SHP77 (cell line): Measurements from ENCODE around the gene ALG1.

Experiments
- DNase-seq, 2 experiments: peaks; one replicate each; lab custom pipeline; 2025; lab: John Stamatoyannopoulos, UW

ALG1 gene, protein sequence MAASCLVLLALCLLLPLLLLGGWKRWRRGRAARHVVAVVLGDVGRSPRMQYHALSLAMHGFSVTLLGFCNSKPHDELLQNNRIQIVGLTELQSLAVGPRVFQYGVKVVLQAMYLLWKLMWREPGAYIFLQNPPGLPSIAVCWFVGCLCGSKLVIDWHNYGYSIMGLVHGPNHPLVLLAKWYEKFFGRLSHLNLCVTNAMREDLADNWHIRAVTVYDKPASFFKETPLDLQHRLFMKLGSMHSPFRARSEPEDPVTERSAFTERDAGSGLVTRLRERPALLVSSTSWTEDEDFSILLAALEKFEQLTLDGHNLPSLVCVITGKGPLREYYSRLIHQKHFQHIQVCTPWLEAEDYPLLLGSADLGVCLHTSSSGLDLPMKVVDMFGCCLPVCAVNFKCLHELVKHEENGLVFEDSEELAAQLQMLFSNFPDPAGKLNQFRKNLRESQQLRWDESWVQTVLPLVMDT

DNA sequence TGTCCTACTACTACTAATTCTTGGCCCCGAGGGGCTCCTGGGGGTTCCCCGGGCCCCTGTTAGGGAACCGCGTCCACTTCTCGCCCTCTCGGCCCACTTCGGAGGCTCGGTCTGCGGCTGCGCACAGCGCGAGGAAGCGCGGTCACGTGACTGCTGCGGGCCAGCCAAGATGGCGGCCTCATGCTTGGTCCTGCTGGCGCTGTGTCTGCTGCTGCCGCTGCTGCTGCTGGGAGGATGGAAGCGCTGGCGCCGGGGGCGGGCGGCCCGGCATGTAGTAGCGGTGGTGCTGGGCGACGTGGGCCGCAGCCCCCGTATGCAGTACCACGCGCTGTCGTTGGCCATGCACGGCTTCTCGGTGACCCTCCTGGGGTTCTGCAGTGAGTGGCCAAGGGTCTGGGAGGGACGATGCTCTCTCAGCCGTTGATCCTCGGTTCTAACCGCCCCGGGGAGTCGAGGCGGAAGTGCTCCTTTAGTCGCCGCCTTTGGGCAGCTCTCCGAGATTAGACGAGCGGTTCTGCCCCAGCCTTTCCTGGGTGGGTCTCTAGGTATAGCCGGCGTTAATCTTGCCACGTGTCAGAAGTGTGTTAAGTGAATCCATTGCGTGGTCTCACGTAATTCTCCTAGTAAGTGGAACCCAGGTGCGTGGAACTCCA is at the start of gene ALG1:
TSS of gene ALG1 (plus strand) at position 163 of the 653 bp plus-strand sequence. CDS start at position 170, 7 bp downstream.
- DNase-seq = peak; percentile 48 to 84

DNA sequence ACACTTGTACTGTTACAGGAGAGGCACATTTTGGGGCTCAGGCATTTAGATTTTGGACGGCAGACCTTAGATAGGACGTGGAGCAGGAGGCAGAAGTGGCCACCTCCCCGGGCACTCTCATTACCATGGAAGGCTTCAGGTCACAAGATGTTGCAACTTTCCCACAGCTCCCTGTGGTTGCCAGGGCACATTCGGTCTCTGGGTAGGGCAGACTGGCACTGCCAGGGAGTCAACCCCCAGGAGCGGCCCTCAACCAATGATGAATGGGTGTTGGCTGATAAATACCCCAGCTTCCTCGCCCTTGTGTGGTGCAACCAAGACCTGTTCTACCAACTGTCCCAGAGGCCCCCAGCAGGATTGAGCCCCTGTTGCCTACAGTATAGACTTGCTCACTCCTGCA is 49.1 kb upstream of the ALG1 start:
- DNase-seq = no peak

DNA sequence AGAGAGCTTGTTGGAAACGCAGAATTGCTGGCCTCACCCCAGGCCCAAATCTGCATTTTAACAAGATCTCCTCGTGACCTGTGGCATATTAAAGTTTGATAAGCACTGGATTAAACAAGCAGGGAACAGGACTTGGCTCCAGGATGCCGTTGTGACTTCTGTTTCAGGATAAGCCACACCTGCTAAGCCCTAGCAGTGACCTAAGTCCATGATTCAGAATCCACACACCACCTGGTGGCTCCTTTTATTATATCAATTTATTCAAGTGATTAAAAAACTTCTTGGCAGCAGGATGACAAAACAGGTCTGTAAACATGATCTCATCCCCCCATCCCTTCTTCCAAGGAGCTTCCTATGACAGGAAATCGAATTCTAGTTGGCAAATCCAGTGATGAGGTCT is 47.0 kb upstream of the ALG1 start:
- peak; percentile 37 to 55 for DNase-seq

DNA sequence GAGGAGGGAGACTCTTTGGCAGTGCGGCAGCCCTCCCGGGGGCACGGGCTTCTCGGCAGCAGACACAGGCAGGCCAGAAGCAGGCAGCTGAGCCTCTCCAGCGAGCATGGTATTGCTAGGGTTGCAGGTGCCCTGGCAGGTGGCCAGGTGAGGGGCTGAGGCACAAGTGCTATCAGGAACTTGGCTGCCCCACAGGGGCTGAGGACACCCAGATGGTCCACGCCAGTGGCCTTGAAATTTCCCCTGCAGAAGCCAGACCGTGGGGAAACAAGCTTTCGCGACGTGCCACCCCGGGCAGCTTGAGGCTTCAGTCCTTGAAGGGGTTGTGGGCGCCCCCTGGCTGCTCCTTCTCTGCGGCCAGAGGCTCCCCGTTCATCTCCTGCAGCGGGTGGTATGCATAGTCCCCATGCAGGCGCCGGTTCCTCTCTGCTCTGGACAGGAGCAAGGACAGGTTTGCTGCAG is 46.4 kb upstream of the ALG1 start:
- DNase-seq = peak; percentile 39 to 71

DNA sequence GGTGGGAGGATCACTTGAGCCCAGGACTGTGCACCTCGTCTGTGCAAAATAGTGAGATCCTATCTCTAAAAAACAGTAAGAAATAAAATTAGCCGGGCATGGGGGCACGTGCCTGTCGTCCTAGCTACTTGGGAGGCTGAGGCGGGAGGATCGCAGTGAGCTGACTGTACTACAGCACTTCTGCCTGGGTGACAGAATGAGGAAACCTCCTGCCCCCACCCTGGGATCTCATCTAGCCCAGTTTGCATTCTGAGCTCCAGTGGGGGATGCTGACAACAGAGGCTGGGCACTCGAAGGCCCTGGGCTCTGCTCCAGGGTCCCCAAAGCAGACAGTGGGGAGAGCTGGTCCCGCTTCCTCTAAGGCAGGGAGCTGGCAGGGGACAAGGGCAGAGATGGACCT is 45.0 kb upstream of the ALG1 start:
- no peak for DNase-seq

DNA sequence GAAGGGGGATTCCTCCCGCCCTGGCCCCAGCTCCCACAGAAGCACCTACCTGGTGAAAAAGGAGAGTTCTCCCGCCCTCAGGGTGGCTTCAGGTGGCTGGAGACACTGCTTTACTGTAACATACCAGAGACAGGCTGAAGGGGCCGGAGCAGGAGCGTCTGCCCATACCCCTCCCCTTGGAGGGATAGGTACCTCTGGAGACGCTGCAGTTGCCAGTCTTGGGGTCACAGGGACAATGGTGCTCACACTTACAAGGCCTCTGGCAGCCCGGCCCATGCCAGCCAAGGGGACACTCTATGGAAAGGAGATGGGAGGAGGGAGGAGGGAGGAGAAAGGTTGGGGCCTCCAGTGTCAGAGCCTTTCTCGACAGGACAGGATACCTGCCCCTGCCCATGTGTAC is 44.6 kb upstream of the ALG1 start:
- DNase-seq = no peak

DNA sequence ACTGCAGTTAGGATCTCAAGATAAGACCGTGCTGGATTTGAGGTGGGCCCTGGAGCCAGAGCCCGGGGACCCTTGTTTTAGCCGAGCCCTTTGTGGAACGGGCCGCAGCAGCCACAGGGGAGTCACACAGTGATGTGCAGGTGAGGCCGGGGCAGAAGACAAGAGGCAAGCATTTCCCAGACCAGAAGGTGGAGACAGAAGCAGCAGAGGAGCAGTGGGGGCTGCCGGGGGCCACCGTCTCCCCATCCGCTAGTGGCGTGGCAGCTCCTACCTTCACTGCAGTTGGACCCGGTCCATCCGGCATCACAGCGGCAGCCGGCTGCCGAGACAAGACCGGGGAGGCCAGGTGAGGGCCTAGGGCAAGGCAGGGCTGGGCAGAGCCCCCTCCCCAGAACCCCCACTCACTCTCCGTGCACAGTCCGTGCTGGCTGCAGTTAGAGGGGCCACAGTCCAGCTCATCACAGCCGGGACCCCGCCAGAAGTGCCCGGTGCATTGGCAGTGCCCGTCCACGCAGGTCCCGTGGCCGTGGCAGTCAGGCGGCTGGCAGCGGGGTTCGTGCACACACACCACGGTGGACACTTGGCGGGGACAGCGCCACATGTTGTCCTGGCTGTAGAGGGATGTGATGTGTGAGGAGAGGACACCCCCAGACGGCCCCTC is 43.9 kb upstream of the ALG1 start:
- no peak for DNase-seq

DNA sequence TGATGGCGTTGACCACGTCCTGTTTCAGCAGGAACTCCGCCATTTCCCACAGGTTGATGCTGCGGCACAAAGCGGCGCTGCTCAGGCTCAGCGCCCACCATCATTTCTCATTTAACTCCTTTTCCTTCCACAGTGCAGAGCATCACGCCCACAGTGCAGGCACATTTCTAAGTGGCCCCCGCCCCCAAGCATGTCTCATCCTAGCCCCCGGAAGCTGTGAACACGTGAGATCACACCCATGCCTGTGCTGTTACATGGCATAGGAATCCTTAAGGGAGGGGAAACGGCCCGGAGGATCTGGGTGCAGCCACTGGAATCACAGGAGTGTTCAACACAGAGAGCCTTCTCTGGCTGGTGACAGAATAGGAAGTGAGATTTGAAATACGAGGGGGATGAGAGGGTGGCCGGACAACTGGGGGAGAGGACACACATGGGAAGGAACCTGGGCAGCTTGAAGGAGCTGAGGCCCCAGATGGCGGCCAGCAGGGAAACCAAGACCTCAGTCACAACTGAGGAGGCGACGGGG is 42.6 kb upstream of the ALG1 start:
- no peak for DNase-seq

DNA sequence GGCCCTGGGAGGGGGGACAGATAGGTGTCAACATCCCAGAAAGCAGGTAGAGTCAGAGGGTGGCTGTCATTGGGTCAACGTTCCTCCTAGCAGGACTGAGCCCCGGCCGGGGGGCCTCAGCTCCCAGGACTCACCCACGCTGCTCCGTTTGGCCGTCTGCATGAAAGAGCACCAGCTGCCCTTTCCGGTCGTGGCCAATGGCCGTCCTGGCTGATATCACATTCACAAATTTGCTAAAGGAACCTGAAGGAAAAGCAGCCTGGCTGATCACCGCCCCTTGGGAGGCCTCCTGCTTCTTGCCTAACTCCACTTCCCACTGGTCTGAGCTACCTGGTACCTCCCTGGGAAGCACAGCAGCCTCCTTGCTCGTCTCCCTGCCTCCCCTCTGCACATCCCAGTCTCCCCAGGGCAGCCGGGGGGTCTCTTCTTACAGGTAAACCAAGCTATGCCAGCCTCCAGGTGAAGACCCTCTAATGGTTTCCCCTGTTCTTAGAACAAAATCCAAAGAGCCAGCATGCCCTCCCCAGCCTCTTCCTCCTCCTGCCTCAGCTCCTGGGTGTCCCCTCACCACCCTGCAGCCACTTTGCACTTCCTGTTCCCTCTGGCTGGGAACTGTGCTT is 41.3 kb upstream of the ALG1 start:
- DNase-seq = no peak

DNA sequence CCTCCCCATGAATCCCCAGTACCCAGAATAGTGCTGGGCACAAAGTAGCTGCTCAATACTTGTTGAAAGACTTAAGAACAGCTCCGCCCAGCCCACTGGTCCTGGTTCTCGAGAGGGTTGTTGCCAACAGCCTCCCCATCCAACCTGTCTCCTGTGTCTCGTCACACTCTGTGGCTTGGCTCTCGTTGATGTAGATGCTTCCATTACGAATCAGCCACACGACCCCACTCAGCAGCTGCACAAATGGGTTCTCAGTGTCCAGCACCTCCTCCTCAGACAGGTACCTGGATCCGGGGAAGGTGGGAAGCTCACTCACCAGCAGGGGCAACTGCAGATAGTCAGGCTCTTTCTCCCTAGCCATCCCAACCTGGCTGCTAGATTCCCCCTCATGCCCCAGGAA is 40.0 kb upstream of the ALG1 start:
- no peak for DNase-seq

DNA sequence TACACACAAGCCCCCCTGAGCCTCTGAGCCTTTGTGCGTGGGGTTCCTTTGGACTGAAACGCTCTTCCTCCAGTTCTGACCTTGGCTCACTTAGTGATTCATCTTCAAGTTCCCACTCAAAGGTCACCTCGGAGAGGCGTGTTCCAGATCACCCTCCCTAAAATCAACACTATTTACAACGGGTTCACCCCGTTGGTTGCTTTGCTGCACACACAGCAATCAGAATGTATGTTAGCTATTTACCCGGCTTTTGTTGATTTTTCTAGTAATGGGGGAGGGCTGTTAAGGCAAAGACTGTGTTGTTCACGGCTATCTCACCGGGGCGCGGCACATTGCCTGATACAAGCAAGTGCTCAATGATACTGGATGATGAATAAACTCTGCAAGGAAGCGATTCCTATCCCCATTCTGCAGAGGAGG is 38.9 kb upstream of the ALG1 start:
- no peak for DNase-seq

DNA sequence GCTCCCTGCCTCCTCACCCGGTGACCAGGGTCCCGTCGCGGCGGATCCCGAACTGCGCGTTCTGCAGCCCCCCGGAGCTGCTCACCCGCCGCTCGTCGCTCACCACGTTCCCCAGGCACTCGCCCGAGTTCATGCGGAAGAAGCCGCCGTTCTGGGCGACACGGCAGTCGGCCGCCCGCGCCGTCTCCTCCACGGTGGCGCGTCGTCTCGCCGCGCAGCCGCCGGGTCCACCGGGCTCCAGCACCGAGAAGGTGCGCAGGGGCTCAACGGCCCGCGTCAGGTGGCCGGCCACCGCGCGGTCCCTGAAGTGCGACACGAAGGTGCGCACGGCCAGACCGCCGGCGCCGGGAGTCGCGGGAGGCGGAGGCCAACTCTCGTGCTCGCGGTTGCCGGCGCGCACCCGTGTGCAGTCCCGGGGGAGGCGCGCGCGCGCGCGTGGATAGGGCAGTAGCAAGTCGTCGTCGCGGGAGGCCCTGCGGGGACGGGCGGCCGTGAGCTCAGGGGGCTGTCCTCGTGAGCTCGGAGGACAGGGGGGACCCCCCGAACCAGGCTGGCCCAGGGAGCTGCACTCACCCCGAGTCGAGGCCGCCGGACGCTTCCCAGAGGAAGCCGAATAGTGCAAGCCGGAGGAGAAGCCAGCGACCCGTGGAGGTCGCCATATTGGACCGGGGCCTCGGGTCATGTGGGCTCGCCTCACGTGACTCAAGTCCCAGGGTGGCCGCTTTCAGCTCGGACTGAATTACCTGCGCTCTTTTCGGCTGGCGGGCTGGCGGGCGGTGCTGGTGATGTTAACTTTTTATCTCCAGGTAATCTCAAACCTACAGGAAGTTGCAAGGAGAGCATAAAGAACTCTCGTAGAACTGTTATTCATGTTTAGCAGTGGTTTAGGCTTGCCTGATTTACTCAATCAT is 38.1 kb upstream of the ALG1 start, which contains the start of gene NAGPA:
TSS of gene NAGPA (minus strand) at position 680 of the 911 bp plus-strand sequence. CDS start at position 659, 21 bp downstream.
- peak; percentile 74 to 80 for DNase-seq

DNA sequence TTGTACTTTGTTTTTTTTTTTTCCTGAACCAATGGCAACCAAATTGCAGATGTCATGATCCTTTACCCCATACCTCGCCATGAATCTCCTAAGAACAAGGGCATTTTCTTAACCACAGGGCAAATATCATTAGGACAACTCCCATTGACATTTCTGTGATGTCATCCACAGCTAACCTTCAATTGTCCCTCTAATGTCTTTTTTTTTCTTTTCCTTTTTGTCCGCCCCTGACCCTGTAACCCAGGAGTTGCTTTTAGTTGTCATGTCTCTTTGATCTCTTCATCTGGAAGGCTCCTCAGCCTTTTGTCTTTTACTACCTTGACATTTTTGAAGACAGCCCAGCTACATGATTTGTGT is 37.5 kb upstream of the ALG1 start:
- DNase-seq = no peak

DNA sequence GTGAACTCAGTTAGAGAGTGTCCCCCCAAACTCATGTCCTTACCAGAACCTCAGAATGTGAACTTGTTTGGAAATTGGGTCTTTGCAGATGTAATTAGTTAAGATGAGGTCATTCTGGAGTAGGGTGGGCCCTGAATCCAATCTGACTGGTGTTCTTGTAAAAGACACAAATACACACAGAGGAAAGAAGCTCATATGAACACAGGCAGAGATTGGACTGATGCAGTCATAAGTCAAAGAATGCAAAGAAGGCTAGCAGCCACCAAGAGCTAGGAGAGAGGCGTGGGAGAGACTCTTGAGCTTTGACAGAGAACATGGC is 35.8 kb upstream of the ALG1 start:
- no peak for DNase-seq

DNA sequence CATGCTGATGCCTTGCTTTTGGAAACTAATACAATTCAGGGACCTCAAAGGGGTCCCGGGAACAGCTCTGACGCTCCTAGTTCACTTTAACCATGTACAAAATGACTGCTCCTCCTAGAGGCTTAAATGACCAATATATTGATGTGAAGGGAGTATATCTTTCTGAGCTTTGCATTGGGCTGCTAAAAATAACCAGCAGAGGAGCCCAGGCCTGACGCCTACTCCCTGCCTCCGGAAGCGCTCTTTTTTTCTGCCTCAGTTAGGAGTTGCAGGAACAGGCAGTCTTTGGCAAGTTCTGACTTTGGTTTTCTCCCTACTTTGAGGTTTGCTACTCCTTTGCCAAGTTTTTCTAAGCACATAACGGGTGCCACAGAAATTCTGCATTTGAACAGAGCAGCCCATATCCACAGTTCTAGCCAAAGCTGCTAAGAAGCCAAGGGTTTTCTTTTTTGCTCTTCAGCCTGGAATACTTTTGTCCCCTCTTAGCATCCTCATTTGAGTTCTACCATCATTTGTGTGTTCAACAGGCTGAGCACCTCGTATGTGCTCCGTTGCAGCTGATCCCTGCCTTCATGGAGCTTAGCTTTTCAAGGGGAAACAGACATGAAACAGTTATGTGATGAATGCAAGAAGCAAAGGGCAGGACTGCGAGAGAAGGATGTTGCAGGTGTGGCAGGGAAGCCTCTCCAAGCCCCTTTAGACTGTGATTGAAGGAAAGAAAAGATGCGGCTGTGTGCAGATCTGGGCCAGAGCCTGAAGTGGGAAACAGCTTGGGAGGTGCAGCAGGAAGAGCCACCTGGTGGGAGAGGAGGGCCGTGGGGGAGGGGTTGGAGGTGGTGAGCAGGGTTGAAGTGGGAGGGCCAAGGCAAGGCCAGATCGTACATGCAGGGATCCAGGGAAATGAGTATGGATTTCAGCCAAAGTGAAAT is 35.2 kb upstream of the ALG1 start:
- DNase-seq = no peak

DNA sequence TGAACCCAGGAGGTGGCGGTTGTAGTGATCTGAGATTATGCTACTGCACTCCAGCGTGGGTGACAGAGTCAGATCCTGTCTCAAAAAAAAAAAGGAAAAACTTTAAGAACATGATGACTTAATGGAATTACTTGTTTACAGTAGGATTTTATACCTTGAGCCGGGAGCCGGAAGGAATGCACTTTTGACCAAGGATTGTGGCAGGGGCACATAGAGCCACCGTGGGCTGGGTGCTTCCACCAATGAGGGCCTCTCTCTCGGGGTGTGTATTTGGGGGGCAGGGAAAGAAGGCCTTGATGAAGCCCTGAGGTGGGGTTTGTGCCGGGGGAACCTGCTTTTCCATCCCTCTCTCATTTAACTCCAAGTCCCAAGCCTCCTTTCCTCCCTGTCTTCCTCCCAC is 31.2 kb upstream of the ALG1 start:
- no peak for DNase-seq

DNA sequence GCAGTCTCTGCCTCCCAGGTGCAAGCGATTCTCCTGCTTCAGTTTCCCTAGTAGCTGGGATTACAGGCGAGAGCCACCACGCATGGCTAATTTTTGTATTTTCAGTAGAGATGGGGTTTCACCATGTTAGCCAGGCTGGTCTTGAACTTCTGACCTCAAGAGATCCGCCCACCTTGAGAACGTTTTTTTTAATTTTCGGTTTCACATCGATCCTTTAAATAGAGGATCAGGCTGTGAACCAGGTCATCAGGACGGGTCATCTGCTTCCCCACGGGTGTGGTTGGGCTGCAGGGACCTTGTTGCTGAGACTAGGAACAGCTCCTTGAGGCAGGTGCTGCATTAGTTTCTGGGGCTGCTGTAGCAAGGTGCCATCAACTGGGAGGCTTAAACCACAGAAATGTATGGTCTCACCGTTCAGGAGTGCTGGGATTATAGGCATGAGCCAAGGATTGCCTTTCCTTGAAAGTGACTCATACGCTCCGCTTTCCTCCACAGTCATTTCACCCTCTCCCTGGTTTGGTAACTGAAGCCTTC is 30.0 kb upstream of the ALG1 start:
- DNase-seq = no peak

DNA sequence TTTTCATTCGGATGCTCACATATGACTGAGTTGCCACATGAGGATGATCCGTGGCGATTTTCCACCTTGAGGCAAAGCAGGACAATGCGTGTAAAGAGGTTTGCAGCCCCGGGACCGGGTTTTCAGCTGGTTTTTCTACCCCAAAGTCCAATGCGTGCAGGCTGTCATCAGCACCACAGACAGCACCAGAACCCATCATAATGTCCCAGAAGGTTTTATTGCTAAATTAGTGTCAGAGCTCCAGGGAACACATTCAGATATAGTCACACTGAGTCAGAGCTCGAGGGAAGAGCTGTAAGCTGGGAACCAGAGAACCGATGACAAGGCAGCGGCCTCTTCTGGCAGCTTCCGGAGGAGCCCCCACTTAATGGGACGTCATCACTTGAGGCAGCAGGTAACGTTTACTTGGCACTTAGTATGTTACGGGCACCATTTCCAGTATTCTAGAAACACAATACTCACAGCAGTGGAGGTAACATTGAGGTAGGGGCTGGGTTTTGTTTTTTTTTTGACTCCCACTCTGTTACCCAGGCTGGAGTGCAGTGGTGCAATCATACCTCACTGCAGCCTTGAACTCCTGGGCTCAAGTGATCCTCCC is 29.0 kb upstream of the ALG1 start:
- no peak for DNase-seq

DNA sequence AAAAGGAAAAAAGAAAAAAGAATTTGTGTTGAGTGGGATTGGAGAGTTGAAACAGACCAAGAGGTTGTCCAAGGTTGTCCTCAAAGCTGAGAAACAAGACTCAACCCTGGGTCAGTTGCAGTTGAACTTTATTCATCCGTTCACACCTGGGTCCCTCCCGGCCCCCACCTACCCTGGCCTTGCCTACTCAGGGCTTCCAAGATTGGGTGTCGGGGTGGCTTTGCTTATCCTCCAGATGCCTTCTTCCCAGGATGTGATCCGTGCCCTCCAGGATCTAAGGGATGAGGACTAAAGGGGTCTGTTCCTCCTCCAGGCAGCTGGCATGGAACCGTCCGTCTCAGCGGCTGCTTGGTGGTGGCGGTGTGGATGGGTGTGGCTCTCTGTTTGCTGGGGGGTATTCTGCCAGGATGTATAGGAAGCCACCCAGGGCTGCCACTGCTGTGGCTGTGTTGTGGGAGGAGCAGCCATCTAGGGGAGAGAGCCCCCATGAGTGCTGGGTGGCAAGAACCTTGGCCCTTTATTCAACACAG is 27.6 kb upstream of the ALG1 start:
- no peak for DNase-seq
